ENCODE results near the gene PDE10A. TPM values are rescaled to one million over a fixed set of nuclear protein-coding genes. Genes with fewer than 3 reads are reported as not detected.

The PDE10A gene
- total and polyA plus RNA-seq, 7 experiments from 2014 or later, result not detected

DNA sequence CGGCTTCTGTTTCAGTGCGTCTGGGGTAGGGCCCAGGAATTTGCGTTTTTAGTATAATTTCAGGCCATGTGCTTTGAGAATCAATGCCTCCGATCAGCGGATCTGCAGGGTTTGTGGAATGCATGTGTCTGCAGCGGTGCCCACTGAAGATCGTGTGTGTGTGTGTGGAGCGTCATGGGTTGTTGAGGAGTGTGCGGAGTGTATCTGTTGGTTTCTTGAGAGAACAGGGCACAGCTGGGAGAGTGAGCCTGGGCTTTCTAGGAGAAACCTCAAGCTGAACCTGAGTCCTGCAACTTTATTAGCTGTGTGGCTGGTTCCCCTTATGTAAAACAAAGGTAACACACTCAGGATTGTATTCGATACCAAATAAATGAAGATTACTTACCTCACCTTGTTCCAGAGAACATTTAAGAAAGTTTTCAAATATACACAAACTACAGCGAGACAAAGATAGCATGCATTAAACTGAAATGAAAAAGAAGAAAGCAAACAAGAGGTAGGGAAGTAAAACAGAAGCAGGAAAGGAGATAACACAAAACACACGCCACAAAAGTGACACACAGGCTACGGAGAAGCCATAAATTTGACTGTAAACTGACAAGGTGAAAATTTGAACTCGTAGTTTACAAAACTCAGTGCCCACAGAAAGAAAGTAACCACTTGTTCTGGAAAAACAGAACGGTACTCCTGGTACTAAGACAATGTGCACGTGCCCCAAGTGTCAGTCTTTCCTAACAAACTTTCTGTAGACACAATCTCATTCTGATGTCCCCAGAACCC, 28.8 kb downstream of the PDE10A start:
- H3K27me3 ChIP-seq (ENCODE audit: control insufficient read depth in 2 of 2, insufficient read depth in 2 of 2, low read length in 2 of 2), result no peaks in the 10 kb centered on the region
- no peaks in the 10 kb centered on the region for H3K36me3 ChIP-seq (ENCODE audit: control insufficient read depth in 2 of 3, insufficient read depth in 3 of 3, low read length in 3 of 3)
- DNase-seq (no peak), ATAC-seq (no peak)
- ChIA-PET CTCF (no interaction called here), POLR2A (no interaction called here)
- H3K9me3 ChIP-seq (ENCODE audit: control insufficient read depth in 2 of 3, low read length in 3 of 3), result no peaks in the 10 kb centered on the region
- H3K36me3 Mint-ChIP-seq, result no peaks in the 10 kb centered on the region
- H3K27ac Mint-ChIP-seq, result no peak overlapping the region
- H3K27me3 Mint-ChIP-seq, result peaks cover 18 to 42% (median 22%) of the 10 kb centered on the region in 5 donors
- H3K4me1 Mint-ChIP-seq, result peaks cover 0 to 6% (median 0%) of the 10 kb centered on the region in 7 donors
- H3K4me1 ChIP-seq (ENCODE audit: control insufficient read depth in 2 of 2, insufficient read depth in 2 of 2, low read length in 2 of 2), result no peaks in the 10 kb centered on the region
- no peak overlapping the region for H3K4me3 ChIP-seq (ENCODE audit: low read length)
- intact Hi-C loops (cut with micrococcal nuclease), result no loop called here
- H3K27ac ChIP-seq (ENCODE audit: low read depth, low read length), result no peak overlapping the region
- H3K9me3 Mint-ChIP-seq, result no peaks in the 10 kb centered on the region
- H3K4me3 Mint-ChIP-seq, result no peak overlapping the region

DNA sequence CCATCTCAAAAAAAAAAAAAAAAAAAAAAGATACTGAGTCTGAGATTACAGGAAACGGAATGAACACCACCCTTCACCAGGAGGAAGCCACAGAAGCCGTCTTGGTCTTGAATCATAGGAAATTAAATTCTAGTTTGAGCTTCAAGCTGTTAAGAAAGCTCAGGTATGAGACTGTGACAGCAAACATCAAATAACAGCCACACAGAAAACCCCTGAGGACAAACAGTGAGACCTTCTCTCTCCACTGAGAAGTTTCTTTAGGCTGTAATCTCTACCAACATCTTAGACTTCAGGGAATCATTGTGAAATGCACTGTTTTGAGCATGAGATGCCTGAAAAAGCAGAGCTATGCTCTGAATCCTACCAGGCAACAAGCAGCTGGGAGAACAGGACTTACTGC, 30.8 kb downstream of the PDE10A start:
- Histone ChIP-seq H3K27me3 (ENCODE audit: control insufficient read depth in 2 of 2, insufficient read depth in 2 of 2, low read length in 2 of 2) (no peaks in the 10 kb centered on the region), H3K36me3 (ENCODE audit: control insufficient read depth in 2 of 3, insufficient read depth in 3 of 3, low read length in 3 of 3) (no peaks in the 10 kb centered on the region), H3K4me3 (ENCODE audit: low read length) (no peak overlapping the region), H3K27ac (ENCODE audit: low read depth, low read length) (no peak overlapping the region), H3K4me1 (ENCODE audit: control insufficient read depth in 2 of 2, insufficient read depth in 2 of 2, low read length in 2 of 2) (no peaks in the 10 kb centered on the region), H3K9me3 (ENCODE audit: control insufficient read depth in 2 of 3, low read length in 3 of 3) (no peaks in the 10 kb centered on the region)
- intact Hi-C loops (cut with micrococcal nuclease), result no loop called here
- DNase-seq (no peak), ATAC-seq (no peak)
- ChIA-PET CTCF (no interaction called here), POLR2A (no interaction called here)
- no peak overlapping the region for H3K4me3 Mint-ChIP-seq
- no peaks in the 10 kb centered on the region for H3K36me3 Mint-ChIP-seq
- peaks cover 0 to 3% (median 0%) of the 10 kb centered on the region in 11 donors for H3K9me3 Mint-ChIP-seq
- H3K27me3 Mint-ChIP-seq, result peaks cover 17 to 30% (median 22%) of the 10 kb centered on the region in 5 donors
- H3K4me1 Mint-ChIP-seq, result peaks cover 0 to 6% (median 0%) of the 10 kb centered on the region in 7 donors
- H3K27ac Mint-ChIP-seq, result no peak overlapping the region

DNA sequence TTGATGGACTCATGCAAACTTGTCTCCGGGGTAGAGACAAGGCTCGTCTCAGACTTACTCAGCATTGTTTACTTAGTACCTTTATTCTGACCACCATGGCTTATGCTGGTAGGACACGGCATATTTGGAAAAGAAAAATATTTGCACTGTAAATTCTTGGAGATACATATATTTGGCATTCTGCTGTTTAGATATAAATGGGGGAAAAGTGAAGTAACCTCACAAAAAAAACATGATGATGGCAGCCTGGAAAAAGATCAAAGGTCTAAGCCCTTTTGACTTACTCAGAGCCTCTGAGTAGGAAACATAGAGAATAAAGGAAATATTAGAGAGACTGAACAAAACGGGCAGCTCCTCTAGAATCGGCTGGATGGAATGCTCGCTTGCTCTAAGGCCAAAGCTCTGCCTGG, 32.5 kb downstream of the PDE10A start:
- Mint-ChIP-seq H3K4me1 (peaks cover 0 to 6% (median 0%) of the 10 kb centered on the region in 7 donors), H3K9me3 (peaks cover 0 to 3% (median 0%) of the 10 kb centered on the region in 11 donors), H3K36me3 (no peaks in the 10 kb centered on the region), H3K27ac (no peak overlapping the region), H3K27me3 (peaks cover 17 to 26% (median 18%) of the 10 kb centered on the region in 5 donors), H3K4me3 (no peak overlapping the region)
- H3K9me3 ChIP-seq (ENCODE audit: control insufficient read depth in 2 of 3, low read length in 3 of 3), result no peaks in the 10 kb centered on the region
- intact Hi-C loops (cut with micrococcal nuclease), result no loop called here
- no peak overlapping the region for H3K4me3 ChIP-seq (ENCODE audit: low read length)
- H3K36me3 ChIP-seq (ENCODE audit: control insufficient read depth in 2 of 3, insufficient read depth in 3 of 3, low read length in 3 of 3), result no peaks in the 10 kb centered on the region
- ChIA-PET POLR2A (no interaction called here), CTCF (no interaction called here)
- no peak for DNase-seq
- H3K27ac ChIP-seq (ENCODE audit: low read depth, low read length), result no peak overlapping the region
- no peaks in the 10 kb centered on the region for H3K4me1 ChIP-seq (ENCODE audit: control insufficient read depth in 2 of 2, insufficient read depth in 2 of 2, low read length in 2 of 2)
- no peak for ATAC-seq
- no peaks in the 10 kb centered on the region for H3K27me3 ChIP-seq (ENCODE audit: control insufficient read depth in 2 of 2, insufficient read depth in 2 of 2, low read length in 2 of 2)

DNA sequence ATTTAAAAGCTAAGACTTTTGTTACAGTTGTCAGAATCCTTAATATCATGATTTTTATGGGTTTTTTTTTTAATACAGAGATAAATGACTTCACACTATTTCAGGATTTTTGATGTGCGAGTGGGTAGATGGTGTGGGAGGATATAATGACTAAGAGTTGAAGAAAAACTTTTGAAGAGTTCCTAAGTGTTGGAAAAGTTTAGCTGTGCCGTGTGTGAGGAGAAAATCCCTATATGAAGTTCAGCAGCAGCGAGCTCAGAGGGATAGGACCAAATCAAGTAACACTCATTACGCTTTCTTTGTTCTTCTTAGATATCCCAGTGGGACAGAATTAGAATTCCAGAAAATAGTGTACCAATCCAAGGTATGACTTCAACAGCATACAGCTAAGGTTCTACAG, 34.1 kb downstream of the PDE10A start:
- intact Hi-C loops (cut with micrococcal nuclease), result no loop called here
- DNase-seq, result no peak
- H3K36me3 ChIP-seq (ENCODE audit: control insufficient read depth in 2 of 3, insufficient read depth in 3 of 3, low read length in 3 of 3), result no peaks in the 10 kb centered on the region
- H3K4me1 ChIP-seq (ENCODE audit: control insufficient read depth in 2 of 2, insufficient read depth in 2 of 2, low read length in 2 of 2), result no peaks in the 10 kb centered on the region
- peaks cover 0 to 8% (median 0%) of the 10 kb centered on the region in 5 donors for H3K36me3 Mint-ChIP-seq
- H3K27me3 Mint-ChIP-seq, result peaks cover 7 to 26% (median 11%) of the 10 kb centered on the region in 5 donors
- no peak overlapping the region for H3K4me3 Mint-ChIP-seq
- H3K27me3 ChIP-seq (ENCODE audit: control insufficient read depth in 2 of 2, insufficient read depth in 2 of 2, low read length in 2 of 2), result no peaks in the 10 kb centered on the region
- H3K27ac ChIP-seq (ENCODE audit: low read depth, low read length), result no peak overlapping the region
- no peak for ATAC-seq
- H3K9me3 Mint-ChIP-seq, result peaks cover 0 to 8% (median 2%) of the 10 kb centered on the region in 11 donors
- peaks cover 0 to 6% (median 0%) of the 10 kb centered on the region in 7 donors for H3K4me1 Mint-ChIP-seq
- H3K4me3 ChIP-seq (ENCODE audit: low read length), result no peak overlapping the region
- no peak overlapping the region for H3K27ac Mint-ChIP-seq
- no peaks in the 10 kb centered on the region for H3K9me3 ChIP-seq (ENCODE audit: control insufficient read depth in 2 of 3, low read length in 3 of 3)
- ChIA-PET CTCF (no interaction called here), POLR2A (no interaction called here)

DNA sequence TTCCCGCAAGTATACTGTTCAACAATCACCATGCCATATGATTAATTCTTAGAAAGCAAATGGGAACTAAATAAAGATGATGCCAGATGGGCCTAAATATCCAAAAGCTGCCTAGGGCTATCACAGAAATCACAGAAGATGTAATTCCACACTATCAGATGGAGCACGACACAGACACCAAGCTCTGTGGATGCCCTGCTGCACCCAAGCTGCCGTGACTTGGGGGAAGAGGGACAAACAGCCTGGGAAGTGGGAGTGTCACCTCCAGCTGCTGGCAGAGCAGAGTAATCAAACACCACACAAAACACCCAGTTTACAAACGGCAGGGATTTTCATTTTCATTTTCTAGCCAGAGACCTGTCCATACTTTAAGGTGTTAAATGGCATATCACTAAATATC, 35.7 kb downstream of the PDE10A start:
- H3K4me3 Mint-ChIP-seq, result no peak overlapping the region
- DNase-seq, result no peak
- intact Hi-C loops (cut with micrococcal nuclease), result no loop called here
- H3K27ac Mint-ChIP-seq, result no peak overlapping the region
- H3K36me3 Mint-ChIP-seq, result peaks cover 0 to 8% (median 0%) of the 10 kb centered on the region in 5 donors
- no peak overlapping the region for H3K27ac ChIP-seq (ENCODE audit: low read depth, low read length)
- H3K9me3 Mint-ChIP-seq, result peaks cover 0 to 8% (median 4%) of the 10 kb centered on the region in 11 donors
- H3K9me3 ChIP-seq (ENCODE audit: control insufficient read depth in 2 of 3, low read length in 3 of 3), result no peaks in the 10 kb centered on the region
- H3K4me1 ChIP-seq (ENCODE audit: control insufficient read depth in 2 of 2, insufficient read depth in 2 of 2, low read length in 2 of 2), result no peaks in the 10 kb centered on the region
- peaks cover 0 to 3% (median 0%) of the 10 kb centered on the region in 7 donors for H3K4me1 Mint-ChIP-seq
- no peaks in the 10 kb centered on the region for H3K36me3 ChIP-seq (ENCODE audit: control insufficient read depth in 2 of 3, insufficient read depth in 3 of 3, low read length in 3 of 3)
- H3K27me3 ChIP-seq (ENCODE audit: control insufficient read depth in 2 of 2, insufficient read depth in 2 of 2, low read length in 2 of 2), result no peaks in the 10 kb centered on the region
- ATAC-seq, result no peak
- peaks cover 0 to 20% (median 4%) of the 10 kb centered on the region in 5 donors for H3K27me3 Mint-ChIP-seq
- CTCF ChIA-PET, result no interaction called here
- no peak overlapping the region for H3K4me3 ChIP-seq (ENCODE audit: low read length)
- POLR2A ChIA-PET, result no interaction called here

DNA sequence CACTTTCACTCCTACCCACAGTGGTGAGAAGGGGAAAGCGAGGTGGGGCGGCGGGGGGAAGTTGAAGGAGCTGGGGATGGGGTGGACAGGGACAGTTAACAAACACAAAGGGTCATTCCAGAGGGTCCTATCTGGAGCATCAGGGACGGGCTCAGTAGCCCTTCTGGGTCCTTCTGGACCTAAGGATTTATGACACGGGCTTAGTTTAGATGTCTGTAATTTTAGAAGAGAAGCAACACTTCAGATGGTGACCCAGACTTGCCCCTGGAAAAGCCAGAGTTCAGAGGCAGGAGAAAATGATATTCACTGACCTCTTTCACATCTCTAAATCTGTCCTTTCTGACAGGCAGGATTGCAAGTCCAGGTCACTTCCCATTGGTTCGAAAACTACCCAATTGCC, 36.3 kb downstream of the PDE10A start:
- no peak for ATAC-seq
- Mint-ChIP-seq H3K4me3 (no peak overlapping the region), H3K36me3 (peaks cover 0 to 8% (median 0%) of the 10 kb centered on the region in 5 donors), H3K27me3 (peaks cover 0 to 19% (median 4%) of the 10 kb centered on the region in 5 donors), H3K9me3 (peaks cover 0 to 8% (median 4%) of the 10 kb centered on the region in 11 donors), H3K27ac (no peak overlapping the region), H3K4me1 (no peaks in the 10 kb centered on the region)
- H3K27ac ChIP-seq (ENCODE audit: low read depth, low read length), result no peak overlapping the region
- H3K9me3 ChIP-seq (ENCODE audit: control insufficient read depth in 2 of 3, low read length in 3 of 3), result no peaks in the 10 kb centered on the region
- no peaks in the 10 kb centered on the region for H3K27me3 ChIP-seq (ENCODE audit: control insufficient read depth in 2 of 2, insufficient read depth in 2 of 2, low read length in 2 of 2)
- no peak overlapping the region for H3K4me3 ChIP-seq (ENCODE audit: low read length)
- CTCF ChIA-PET, result no interaction called here
- H3K4me1 ChIP-seq (ENCODE audit: control insufficient read depth in 2 of 2, insufficient read depth in 2 of 2, low read length in 2 of 2), result no peaks in the 10 kb centered on the region
- DNase-seq, result no peak
- H3K36me3 ChIP-seq (ENCODE audit: control insufficient read depth in 2 of 3, insufficient read depth in 3 of 3, low read length in 3 of 3), result no peaks in the 10 kb centered on the region
- intact Hi-C loops (cut with micrococcal nuclease), result no loop called here
- POLR2A ChIA-PET, result no interaction called here
